Measurements from ENCODE around the gene SLC37A1.

The SLC37A1 gene

GRCh38 chr21:42509244-42509643 lies 4.4 kb upstream of the SLC37A1 start:
- TF ChIP-seq CTCF (IDR thresholded peaks at IDR 0.05) = no peak

GRCh38 chr21:42512346-42513034 lies 1.2 kb upstream of the SLC37A1 start:
- no peaks in the 10 kb centered on the region for H3K9me3 ChIP-seq
- no peak overlapping the region for H3K4me3 ChIP-seq (ENCODE audit: low read depth in 1 of 2, low read length in 1 of 2)
- peaks cover 6% of the 10 kb centered on the region for H3K36me3 ChIP-seq
- no peak for TF ChIP-seq CTCF (IDR thresholded peaks at IDR 0.05)
- H3K4me1 ChIP-seq (ENCODE audit: control insufficient read depth in 1 of 2, insufficient read depth in 1 of 2, low read depth in 1 of 2, low read length in 1 of 2) = peaks cover 19 to 22% of the 10 kb centered on the region in 2 experiments
- H3K27me3 ChIP-seq = no peaks in the 10 kb centered on the region
- no peak overlapping the region for H3K27ac ChIP-seq

More at GRCh38 chr21:42509244-42509643, 4.4 kb upstream of the SLC37A1 start:
- Histone ChIP-seq H3K9me3 (no peaks in the 10 kb centered on the region), H3K36me3 (no peaks in the 10 kb centered on the region), H3K27ac (no peak overlapping the region), H3K27me3 (no peaks in the 10 kb centered on the region), H3K4me3 (ENCODE audit: low read depth in 1 of 2, low read length in 1 of 2) (no peak overlapping the region), H3K4me1 (ENCODE audit: control insufficient read depth in 1 of 2, insufficient read depth in 1 of 2, low read depth in 1 of 2, low read length in 1 of 2) (peaks cover 10 to 12% of the 10 kb centered on the region in 2 experiments)

GRCh38 chr21:42513985-42514882 lies 582 bp downstream of the SLC37A1 start:
- Histone ChIP-seq H3K4me1 (ENCODE audit: control insufficient read depth in 1 of 2, insufficient read depth in 1 of 2, low read depth in 1 of 2, low read length in 1 of 2) (peaks cover 14 to 18% of the 10 kb centered on the region in 2 experiments), H3K27me3 (no peaks in the 10 kb centered on the region), H3K27ac (peak overlapping the region; percentile 50), H3K9me3 (no peaks in the 10 kb centered on the region), H3K36me3 (peaks cover 21% of the 10 kb centered on the region), H3K4me3 (ENCODE audit: low read depth in 1 of 2, low read length in 1 of 2) (peak overlapping the region; percentile 84 to 95)
- TF ChIP-seq CTCF (IDR thresholded peaks at IDR 0.05) = no peak

DNA sequence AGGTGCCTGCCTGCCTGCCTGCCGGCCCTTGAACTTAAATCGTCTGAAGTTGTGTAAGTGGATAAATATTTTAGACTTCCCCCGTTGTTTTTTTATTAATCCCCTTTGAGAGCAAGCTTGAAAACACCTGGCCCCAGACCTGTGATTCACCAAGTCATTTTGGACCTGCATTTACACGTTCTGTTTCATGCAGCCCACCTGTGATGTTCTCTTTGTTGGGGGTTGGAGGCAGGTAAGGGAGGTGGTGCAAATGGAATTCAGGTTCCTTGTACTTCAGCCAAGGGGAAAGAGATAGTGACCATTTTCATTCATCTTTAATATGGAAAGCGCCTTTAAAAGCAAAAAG lies 1.2 kb downstream of the SLC37A1 start:
- Histone ChIP-seq H3K27me3 (no peaks in the 10 kb centered on the region), H3K9me3 (no peaks in the 10 kb centered on the region), H3K4me1 (ENCODE audit: control insufficient read depth in 1 of 2, insufficient read depth in 1 of 2, low read depth in 1 of 2, low read length in 1 of 2) (peaks cover 14 to 18% of the 10 kb centered on the region in 2 experiments), H3K27ac (no peak overlapping the region), H3K4me3 (ENCODE audit: low read depth in 1 of 2, low read length in 1 of 2) (peak overlapping the region; percentile 84 to 95), H3K36me3 (peaks cover 27% of the 10 kb centered on the region)
- TF ChIP-seq CTCF (IDR thresholded peaks at IDR 0.05) = no peak

GRCh38 chr21:42515708-42516502 lies 2.3 kb downstream of the SLC37A1 start:
- H3K4me3 ChIP-seq (ENCODE audit: low read depth in 1 of 2, low read length in 1 of 2) = no peak overlapping the region
- no peaks in the 10 kb centered on the region for H3K9me3 ChIP-seq
- H3K36me3 ChIP-seq = peaks cover 29% of the 10 kb centered on the region
- TF ChIP-seq CTCF (IDR thresholded peaks at IDR 0.05) = no peak
- peaks cover 14 to 18% of the 10 kb centered on the region in 2 experiments for H3K4me1 ChIP-seq (ENCODE audit: control insufficient read depth in 1 of 2, insufficient read depth in 1 of 2, low read depth in 1 of 2, low read length in 1 of 2)
- no peaks in the 10 kb centered on the region for H3K27me3 ChIP-seq
- no peak overlapping the region for H3K27ac ChIP-seq
